HepG2 (cell line): ENCODE data around the gene SEM1. TPM values are rescaled to one million over a fixed set of nuclear protein-coding genes. Genes with fewer than 3 reads are reported as not detected.

ENCODE experiments used
- ATAC-seq: fragments of 200-7000 bp; cut with Tn5 transposase; 3 replicates; pipeline ENCODE4 v1.9.1; 2020; ENCODE audit warnings: mild to moderate bottlenecking, moderate library complexity
- BruUV-seq: library from RNA; stranded (reverse); fragments of 400-500 nt; replicated peaks from 2 replicates; lab custom pipeline; 2021; lab: Mats Ljungman, UMichigan
- CTCF ChIA-PET: fragments of 300-600 bp; formaldehyde crosslinking; extraction: SDS; loops from one replicate; lab custom pipeline; 2021; ENCODE audit warnings: low total read pairs, inconsistent platforms, low intra/inter-chr PET ratio; lab: Yijun Ruan, JAX
- POLR2A ChIA-PET: fragments of 350-600 bp; sonication (Branson Sonifier 250); formaldehyde crosslinking; loops from one replicate; lab custom pipeline; 2020; ENCODE audit warnings: antibody characterized with exemption, inconsistent platforms; lab: Yijun Ruan, JAX
- DNase-seq: peaks from one replicate; pipeline ENCODE4 v3.0.0-alpha.2; 2015; ENCODE audit warnings: low spot score
- FAIRE-seq: peaks from 3 replicates; lab custom pipeline; 2011; peaks lifted over from hg19 to GRCh38; lab: Jason Lieb, UNC
- H2AFZ ChIP-seq: one replicate; pipeline ENCODE4 v1.6.1; 2011; ENCODE audit warnings: low read length, inconsistent platforms
- H3K27ac ChIP-seq: fragments of 300-600 bp; 3 replicates; pipeline ENCODE4 v1.8.0; 2011; ENCODE audit warnings: mixed run types, mild to moderate bottlenecking, mixed read lengths, low read length, inconsistent platforms; ENCODE audit not compliant: insufficient read depth; ENCODE audit errors: extremely low read length
- H3K27me3 ChIP-seq, 2 experiments: fragments of 200-600 bp in 1 of 2; 2 replicates in 1 of 2; 3 replicates in 1 of 2; pipeline versions ENCODE4 v1.6.0 to v1.8.0; 2011; ENCODE audit warnings: low read length in 2 of 2, mild to moderate bottlenecking in 2 of 2, moderate library complexity in 2 of 2, inconsistent platforms in 1 of 2; ENCODE audit not compliant: insufficient read depth in 2 of 2, control insufficient read depth in 1 of 2
- H3K36me3 ChIP-seq, 2 experiments: fragments of 200-600 bp in 1 of 2; replicated peaks in 1 of 2; 2 replicates in 1 of 2; 3 replicates in 1 of 2; pipeline versions ENCODE4 v1.5.1 to v1.8.0; 2011; ENCODE audit warnings: low read length in 2 of 2, inconsistent platforms in 1 of 2; ENCODE audit not compliant: insufficient read depth in 2 of 2, control insufficient read depth in 1 of 2
- H3K4me1 ChIP-seq: 2 replicates; pipeline ENCODE4 v1.5.1; 2012; ENCODE audit warnings: low read length, inconsistent platforms; ENCODE audit not compliant: insufficient read depth
- H3K4me2 ChIP-seq: 2 replicates; pipeline ENCODE4 v1.6.0; 2011; ENCODE audit warnings: low read depth, low read length, inconsistent platforms
- H3K4me3 ChIP-seq, 3 experiments: fragments of 200-600 bp in 1 of 3; sonication (generic), shearing (Covaris generic) in 1 of 3; replicated peaks in 1 of 3; 2 replicates each; pipeline ENCODE4 v1.5.1; 2011 to 2016; ENCODE audit warnings: low read length in 3 of 3, inconsistent platforms in 2 of 3, low read depth in 2 of 3, mild to moderate bottlenecking in 2 of 3, control low read depth in 1 of 3, mixed read lengths in 1 of 3; ENCODE audit not compliant: insufficient read depth in 1 of 3
- H3K79me2 ChIP-seq: one replicate; pipeline ENCODE4 v1.6.1; 2011; ENCODE audit warnings: low read length, inconsistent platforms; ENCODE audit not compliant: insufficient read depth
- H3K9ac ChIP-seq: 2 replicates; pipeline ENCODE4 v1.6.0; 2011; ENCODE audit warnings: mild to moderate bottlenecking, low read depth, low read length, inconsistent platforms; ENCODE audit not compliant: insufficient read depth
- H3K9me3 ChIP-seq: 2 replicates; pipeline ENCODE4 v1.5.1; 2012; ENCODE audit warnings: mild to moderate bottlenecking, low read length
- H4K20me1 ChIP-seq: 2 replicates; pipeline ENCODE4 v1.6.0; 2011; ENCODE audit warnings: inconsistent platforms, mild to moderate bottlenecking, low read length, moderate library complexity; ENCODE audit not compliant: insufficient read depth
- BHLHE40 ChIP-seq: IDR thresholded peaks from 2 replicates; pipeline ENCODE4 v1.6.1; 2011; ENCODE audit warnings: low read length, improper control_type of control experiment
- BORCS8-MEF2B ChIP-seq: sonication (generic); formaldehyde crosslinking; IDR thresholded peaks from 2 replicates; pipeline ENCODE4 v1.8.0; 2022; ENCODE audit warnings: mild to moderate bottlenecking, missing genetic modification reagents
- CBX5 ChIP-seq: sonication (generic); formaldehyde crosslinking; IDR thresholded peaks from 2 replicates; pipeline ENCODE4 v1.4.0; 2020; ENCODE audit warnings: missing genetic modification reagents, borderline replicate concordance
- FOXP1 ChIP-seq, 2 experiments: fragments of 450-650 bp in 1 of 2; IDR thresholded peaks; 2 replicates each; pipeline ENCODE4 v1.6.1; 2017 to 2018; ENCODE audit warnings: antibody characterized with exemption in 1 of 2
- HMGA1 ChIP-seq: sonication (generic); formaldehyde crosslinking; conservative IDR thresholded peaks from 2 replicates; pipeline ENCODE4 v1.4.0; 2020; ENCODE audit warnings: missing genetic modification reagents
- HNRNPL ChIP-seq: fragments of 200-400 bp; formaldehyde crosslinking; IDR thresholded peaks from 2 replicates; pipeline ENCODE4 v1.6.1; 2017; ENCODE audit warnings: mild to moderate bottlenecking, low read depth, low read length
- MAFF ChIP-seq: IDR thresholded peaks from 2 replicates; pipeline ENCODE4 v1.6.1; 2011; ENCODE audit warnings: low read depth, low read length, improper control_type of control experiment
- MAFK ChIP-seq, 2 experiments: IDR thresholded peaks in 1 of 2; conservative IDR thresholded peaks in 1 of 2; 2 replicates each; pipeline ENCODE4 v1.6.1; 2011; ENCODE audit warnings: improper control_type of control experiment in 2 of 2, low read length in 2 of 2
- NFATC3 ChIP-seq: sonication (generic); formaldehyde crosslinking; IDR thresholded peaks from 2 replicates; pipeline ENCODE4 v1.5.1; 2020; ENCODE audit warnings: mild to moderate bottlenecking, missing genetic modification reagents
- NFYB ChIP-seq: sonication (generic); formaldehyde crosslinking; IDR thresholded peaks from 2 replicates; pipeline ENCODE4 v1.4.0; 2020; ENCODE audit warnings: missing genetic modification reagents
- PITX1 ChIP-seq: sonication (generic); formaldehyde crosslinking; IDR thresholded peaks from 2 replicates; pipeline ENCODE4 v1.5.1; 2020; ENCODE audit warnings: mild to moderate bottlenecking, missing genetic modification reagents
- RFXAP ChIP-seq: sonication (generic); formaldehyde crosslinking; IDR thresholded peaks from 2 replicates; pipeline ENCODE4 v1.4.0; 2020; ENCODE audit warnings: missing genetic modification reagents, borderline replicate concordance
- SIX1 ChIP-seq: sonication (generic); formaldehyde crosslinking; IDR thresholded peaks from 2 replicates; pipeline ENCODE4 v1.4.0; 2020; ENCODE audit warnings: missing genetic modification reagents, borderline replicate concordance
- TMF1 ChIP-seq: sonication (generic); formaldehyde crosslinking; IDR thresholded peaks from 2 replicates; pipeline ENCODE4 v1.8.1; 2022; ENCODE audit warnings: low read depth, missing genetic modification reagents
- ZNF138 ChIP-seq: sonication (generic); formaldehyde crosslinking; IDR thresholded peaks from 2 replicates; pipeline ENCODE4 v1.5.0; 2020; ENCODE audit warnings: mild to moderate bottlenecking, low read depth, missing genetic modification reagents
- ZNF468 ChIP-seq: sonication (generic); formaldehyde crosslinking; IDR thresholded peaks from 2 replicates; pipeline ENCODE4 v1.8.0; 2022; ENCODE audit warnings: mild to moderate bottlenecking, moderate library complexity, missing genetic modification reagents
- ZNF777 ChIP-seq: sonication (generic); formaldehyde crosslinking; IDR thresholded peaks from 2 replicates; pipeline ENCODE4 v1.4.0; 2020; ENCODE audit warnings: missing genetic modification reagents
- ZSCAN25 ChIP-seq: sonication (generic); formaldehyde crosslinking; IDR thresholded peaks from 2 replicates; pipeline ENCODE4 v1.8.0; 2022; ENCODE audit warnings: mild to moderate bottlenecking, missing genetic modification reagents
- WGBS: methylation state at CpG from one replicate; pipeline ENCODE4 v1.1.6; 2017; ENCODE audit warnings: low lambda C conversion rate; 5-methylcytosine and 5-hydroxymethylcytosine counted together
- in situ Hi-C: cut with HindIII; loops from 2 replicates; pipeline ENCODE4 v1.10.0; 2017; ENCODE audit warnings: low pct_unique_long_range_greater_than_20kb; ENCODE audit not compliant: extremely low pct_ligation_motif_present
- intact Hi-C: fragments of 100-400 bp; cut with micrococcal nuclease; formaldehyde crosslinking; loops from one replicate; pipeline ENCODE4 v1.10.0; 2022; ENCODE audit not compliant: unreplicated experiment
- polyA plus RNA-seq, 8 experiments: library from polyadenylated mRNA; depleted of rRNA in 3 of 8; stranded (reverse) in 7 of 8; unstranded in 1 of 8; fragments of >200 nt; fragmentation: Illumina TruSeq in 4 of 8; extraction: Trizol in 4 of 8; gene quantifications; 2 replicates each; pipeline versions ENCODE4 v1.2.1 to v1.2.3, GENCODE V29; 2011 to 2016; ENCODE audit warnings: low read depth in 4 of 8, missing spikeins in 1 of 8, mixed read lengths in 1 of 8; ENCODE audit not compliant: insufficient read depth in 1 of 8
- total RNA-seq, 5 experiments: library from RNA; depleted of rRNA; stranded (reverse); fragments of >200 nt; fragmentation: Illumina TruSeq; extraction: Trizol; gene quantifications; 2 replicates each; pipeline ENCODE4 v1.2.3, GENCODE V29; 2016; ENCODE audit warnings: low read depth in 1 of 5

SEM1 gene
- total and polyA plus RNA-seq, 2 of the 13 experiments (the other 11 are each of a cell fraction or from before 2014, with no cell fraction given), result 40.7 to 174 TPM

DNA sequence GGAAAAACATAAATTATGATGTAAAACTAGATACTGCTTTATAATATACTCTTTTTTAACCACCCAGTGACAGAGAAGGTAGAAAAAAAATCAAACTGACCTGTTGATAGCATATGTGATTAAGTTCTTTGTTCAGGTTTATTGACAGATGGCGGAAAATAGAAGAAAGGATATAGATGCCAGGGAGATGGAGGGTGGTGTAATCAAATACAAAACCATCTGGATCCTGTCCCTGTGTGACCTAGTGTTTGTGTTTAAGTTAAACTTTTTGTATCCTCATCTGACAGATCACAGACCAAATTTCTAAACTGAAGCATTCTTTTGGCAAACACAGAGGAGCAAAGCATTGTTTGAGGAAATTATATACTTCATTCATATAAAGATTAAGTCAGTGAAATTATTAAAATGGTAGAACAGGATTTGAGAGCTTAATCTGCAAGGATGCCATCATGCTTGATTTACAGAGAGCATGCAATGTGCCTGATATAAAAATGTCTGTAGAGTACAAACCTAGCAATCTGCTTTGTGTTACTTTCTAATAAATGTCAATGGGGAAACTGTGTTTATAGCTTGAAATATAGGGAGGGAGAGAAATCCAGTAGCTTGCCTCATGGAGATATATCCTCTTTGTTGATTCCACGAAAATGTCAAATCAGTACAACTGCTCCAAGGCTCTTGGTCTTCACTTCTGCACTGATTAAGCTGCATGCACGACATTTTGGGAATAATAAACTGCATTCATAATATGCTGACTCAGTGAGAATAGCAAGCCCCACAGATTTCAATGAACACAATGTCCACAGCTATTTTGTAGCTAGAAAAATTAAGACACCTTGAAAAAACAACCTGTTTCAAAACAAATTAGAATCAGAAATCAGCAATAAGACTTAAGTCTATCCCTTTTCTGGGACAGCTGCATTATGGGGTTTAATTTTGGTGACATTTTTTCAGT lies 39.0 kb downstream of the SEM1 start:
- POLR2A ChIA-PET, result no interaction called here

DNA sequence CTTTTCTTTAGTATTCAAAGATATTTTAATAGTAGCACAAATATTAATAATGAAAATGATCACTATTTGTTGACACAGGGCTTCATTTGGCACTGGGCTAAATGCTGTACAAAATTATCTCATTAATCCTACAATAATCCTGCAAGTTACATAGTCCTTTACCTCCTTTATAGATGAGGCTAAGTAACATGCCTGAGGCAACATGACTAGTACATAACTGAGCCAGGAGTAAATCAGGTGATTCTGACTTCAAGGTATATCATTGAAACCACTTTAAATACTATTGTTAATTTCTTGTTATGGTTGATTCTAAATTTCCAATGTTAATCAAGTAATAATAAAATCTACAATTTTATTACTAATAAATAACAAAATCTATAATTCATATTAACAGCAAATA lies 39.8 kb downstream of the SEM1 start:
- Histone ChIP-seq H3K36me3 (peaks cover 0 to 1% of the 10 kb centered on the region in 2 experiments; a peak in 2 of 5 replicates), H3K9me3 (no peaks in the 10 kb centered on the region), H3K27ac (no peak overlapping the region), H3K4me1 (no peaks in the 10 kb centered on the region), H4K20me1 (no peaks in the 10 kb centered on the region), H2AFZ (no peak overlapping the region), H3K9ac (no peak overlapping the region), H3K27me3 (no peaks in the 10 kb centered on the region), H3K79me2 (no peaks in the 10 kb centered on the region), H3K4me2 (no peak overlapping the region), H3K4me3 (no peak overlapping the region)
- TF ChIP-seq PITX1 (CRISPR knock-in tag) (no peak), ZNF777 (no peak), BORCS8-MEF2B (CRISPR knock-in tag) (no peak), SIX1 (CRISPR knock-in tag) (no peak), BHLHE40 (no peak), ZNF138 (no peak), NFATC3 (no peak), TMF1 (CRISPR knock-in tag) (no peak), CBX5 (CRISPR knock-in tag) (no peak), RFXAP (no peak), ZNF468 (CRISPR knock-in tag) (no peak), NFYB (CRISPR knock-in tag) (no peak), HMGA1 (CRISPR knock-in tag) (no peak), HNRNPL (no peak), ZSCAN25 (no peak), FOXP1 (IDR thresholded peaks at IDR 0.05) (no peak), FOXP1 (CRISPR knock-in tag; IDR thresholded peaks at IDR 0.05) (no peak)
- POLR2A ChIA-PET, result no interaction called here
- intact Hi-C loops, result no loop called here
- CTCF ChIA-PET, result no interaction called here
- in situ Hi-C loops, result no loop called here
- BruUV-seq, result no TSS peak
- ATAC-seq (no peak), DNase-seq (no peak), FAIRE-seq (no peak)

More for the DNA sequence above, 39.0 kb downstream of the SEM1 start:
- Histone ChIP-seq H3K4me3 (no peak overlapping the region), H3K4me1 (no peaks in the 10 kb centered on the region), H3K9ac (no peak overlapping the region), H2AFZ (no peak overlapping the region), H3K4me2 (no peak overlapping the region), H3K79me2 (no peaks in the 10 kb centered on the region), H3K27ac (no peak overlapping the region), H3K27me3 (no peaks in the 10 kb centered on the region), H3K36me3 (peaks cover 0 to 1% of the 10 kb centered on the region in 2 experiments; a peak in 2 of 5 replicates), H3K9me3 (no peaks in the 10 kb centered on the region), H4K20me1 (no peaks in the 10 kb centered on the region)
- peak; percentile 89 to 95 for TF ChIP-seq MAFK (conservative IDR thresholded peaks at IDR 0.05 in 1 of 2, IDR thresholded peaks at IDR 0.05 in 1 of 2; ENCODE audit: low read length in 2 of 2)
- TF ChIP-seq FOXP1 (IDR thresholded peaks at IDR 0.05), result no peak
- no peak for TF ChIP-seq FOXP1 (CRISPR knock-in tag; IDR thresholded peaks at IDR 0.05)
- TF ChIP-seq MAFF, result peak; percentile 90
- intact Hi-C loops, result no loop called here
- FAIRE-seq (no peak), ATAC-seq (no peak), DNase-seq (no peak)
- no TSS peak for BruUV-seq
- in situ Hi-C loops, result no loop called here
- CTCF ChIA-PET, result no interaction called here
- 93% methylated on average over 3 of the region's 3 CpGs for WGBS
